GM12864 (cell line): ENCODE data around the gene PSMB2.
"Not testable (repeated sequence)": the region's sequence is repeated elsewhere in the genome, so short reads cannot be mapped to it uniquely, and the experiment has no call there.

Experiments
- DNase-seq: peaks from one replicate; pipeline ENCODE4 v3.0.0-alpha.2; 2011; ENCODE audit warnings: low read depth
- H3K4me3 ChIP-seq: 2 replicates; pipeline ENCODE4 v1.5.1; 2011; ENCODE audit warnings: mild to moderate bottlenecking, low read depth, low read length, control low read depth
- TF ChIP-seq, protein P1 (sequence below): IDR thresholded peaks from 2 replicates; pipeline ENCODE4 v1.5.1; 2011; ENCODE audit warnings: low read depth, mild to moderate bottlenecking, moderate library complexity, low read length, control low read depth, inconsistent platforms; ENCODE audit errors: missing control alignments

The PSMB2 gene

DNA sequence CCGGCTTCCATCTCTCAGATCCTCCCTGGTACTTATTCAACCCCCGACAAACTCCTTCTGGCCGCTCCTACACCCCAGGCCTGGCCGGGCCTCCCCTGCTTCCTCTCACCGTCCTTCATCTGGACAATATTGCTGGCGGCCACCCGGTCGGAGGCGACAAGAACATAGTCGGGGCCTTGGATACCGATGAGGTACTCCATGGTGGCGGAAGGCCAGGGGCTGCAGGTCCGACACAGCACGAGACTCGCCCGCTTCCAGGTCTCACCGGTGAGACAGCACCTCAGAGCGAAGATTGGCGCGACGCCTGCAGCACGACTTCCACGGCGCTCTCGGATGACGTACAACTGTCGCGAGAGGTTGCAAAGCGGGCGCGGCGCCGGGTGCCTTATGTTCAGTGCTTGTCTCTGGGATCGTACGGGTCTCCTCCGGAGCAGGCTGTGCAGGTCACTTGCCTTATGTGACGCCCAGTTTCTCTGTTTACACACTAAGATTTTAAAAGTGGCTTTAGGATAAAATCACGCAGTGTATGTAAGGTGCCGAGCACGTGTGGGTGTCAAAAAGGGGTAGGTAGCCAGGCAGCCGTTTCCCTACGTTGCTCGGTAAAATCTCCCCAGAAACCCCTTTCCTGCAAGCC, at the start of gene PSMB2:
PSMB2 (minus strand) TSS at position 294 of the 634 bp plus-strand sequence; CDS start at position 200, 94 bp downstream.
- TF ChIP-seq, protein P1, sequence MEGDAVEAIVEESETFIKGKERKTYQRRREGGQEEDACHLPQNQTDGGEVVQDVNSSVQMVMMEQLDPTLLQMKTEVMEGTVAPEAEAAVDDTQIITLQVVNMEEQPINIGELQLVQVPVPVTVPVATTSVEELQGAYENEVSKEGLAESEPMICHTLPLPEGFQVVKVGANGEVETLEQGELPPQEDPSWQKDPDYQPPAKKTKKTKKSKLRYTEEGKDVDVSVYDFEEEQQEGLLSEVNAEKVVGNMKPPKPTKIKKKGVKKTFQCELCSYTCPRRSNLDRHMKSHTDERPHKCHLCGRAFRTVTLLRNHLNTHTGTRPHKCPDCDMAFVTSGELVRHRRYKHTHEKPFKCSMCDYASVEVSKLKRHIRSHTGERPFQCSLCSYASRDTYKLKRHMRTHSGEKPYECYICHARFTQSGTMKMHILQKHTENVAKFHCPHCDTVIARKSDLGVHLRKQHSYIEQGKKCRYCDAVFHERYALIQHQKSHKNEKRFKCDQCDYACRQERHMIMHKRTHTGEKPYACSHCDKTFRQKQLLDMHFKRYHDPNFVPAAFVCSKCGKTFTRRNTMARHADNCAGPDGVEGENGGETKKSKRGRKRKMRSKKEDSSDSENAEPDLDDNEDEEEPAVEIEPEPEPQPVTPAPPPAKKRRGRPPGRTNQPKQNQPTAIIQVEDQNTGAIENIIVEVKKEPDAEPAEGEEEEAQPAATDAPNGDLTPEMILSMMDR = no peak
- peak; percentile 92 for DNase-seq
- peak within 1 kb of the TSS; percentile 82 for H3K4me3 ChIP-seq

DNA sequence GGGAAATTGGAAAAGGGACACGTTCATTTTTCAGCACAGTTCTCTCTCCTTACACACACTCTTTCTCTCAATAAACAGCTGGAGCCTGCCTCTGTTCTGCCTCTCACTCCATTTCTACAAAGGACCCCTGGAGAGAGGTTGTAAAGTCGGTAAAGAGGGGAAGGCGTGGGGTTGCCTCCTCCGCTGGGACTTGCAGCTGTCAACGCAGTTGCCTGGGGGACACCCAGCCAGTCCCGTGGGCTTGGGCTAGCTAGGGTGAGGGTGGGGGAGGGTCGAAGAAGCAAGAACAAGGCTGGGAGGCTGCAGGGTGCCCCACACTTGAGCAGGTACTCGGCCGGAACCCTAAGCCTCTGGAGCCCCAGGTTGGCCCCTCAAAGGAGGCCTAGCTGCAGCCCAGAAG, 49.8 kb upstream of the PSMB2 start:
- TF ChIP-seq, protein P1 = no peak
- no peak for DNase-seq
- H3K4me3 ChIP-seq = no peak overlapping the region

DNA sequence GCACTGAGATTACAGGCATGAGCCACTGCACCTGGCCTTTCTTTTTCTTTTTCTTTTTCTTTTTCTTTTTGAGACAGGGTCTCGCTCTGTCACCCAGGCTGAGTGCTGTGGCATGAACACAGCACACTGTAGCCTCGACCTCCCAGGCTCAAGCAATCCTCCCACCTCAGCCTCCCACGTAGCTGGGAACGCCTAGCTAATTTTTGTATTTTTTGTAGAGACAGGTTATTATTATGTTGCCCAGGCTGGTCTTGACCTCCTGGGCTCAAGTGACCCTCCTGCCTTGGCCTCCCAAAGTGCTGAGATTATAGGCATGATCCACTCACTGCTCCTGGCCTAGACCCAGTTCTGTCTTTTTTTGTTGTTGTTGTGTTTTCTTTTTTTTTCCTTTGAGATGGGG, 48.8 kb upstream of the PSMB2 start:
- DNase-seq, H3K4me3 ChIP-seq: not testable (repeated sequence)

DNA sequence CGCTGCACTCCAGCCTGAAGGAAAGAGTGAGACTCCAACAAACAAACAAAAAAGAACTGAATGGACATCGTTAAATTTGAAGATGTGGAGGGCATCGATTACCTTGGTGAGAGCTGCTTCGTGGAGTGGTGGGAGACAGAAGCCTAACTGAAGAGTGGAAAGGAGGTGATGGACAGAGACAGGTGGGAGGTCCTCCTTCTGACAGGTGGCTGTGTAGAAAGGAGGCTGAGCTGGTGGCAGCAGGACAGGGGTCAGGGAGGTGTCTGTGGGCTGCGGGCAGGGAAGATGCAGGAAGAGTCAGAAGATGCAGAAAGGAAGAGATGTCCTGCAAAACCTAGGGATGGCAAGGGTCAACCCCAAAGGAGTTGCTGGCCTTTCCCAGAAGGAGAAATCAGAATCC, 46.8 kb upstream of the PSMB2 start:
- DNase-seq = no peak
- H3K4me3 ChIP-seq = no peak overlapping the region
- TF ChIP-seq, protein P1 = no peak

DNA sequence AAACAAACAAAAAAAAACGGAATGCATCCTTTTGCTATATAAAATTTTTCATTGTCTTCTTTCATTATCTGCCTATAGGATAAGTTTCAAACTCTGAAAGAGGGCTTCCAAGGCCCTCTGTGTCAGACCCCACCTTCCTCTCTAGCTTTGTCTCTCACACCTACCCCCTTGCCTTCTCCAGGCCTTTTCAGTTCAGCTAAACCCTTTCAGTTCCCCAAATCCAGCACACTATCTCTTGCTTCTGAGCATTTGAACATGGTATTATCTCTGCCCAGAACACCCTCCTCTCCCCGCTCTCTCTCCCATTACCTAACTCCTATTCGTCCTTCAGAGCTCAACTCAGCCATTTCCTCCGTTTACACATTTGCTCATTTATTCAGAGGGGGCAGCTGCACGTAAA, 41.7 kb upstream of the PSMB2 start:
- DNase-seq = no peak
- TF ChIP-seq, protein P1 = no peak
- no peak overlapping the region for H3K4me3 ChIP-seq

DNA sequence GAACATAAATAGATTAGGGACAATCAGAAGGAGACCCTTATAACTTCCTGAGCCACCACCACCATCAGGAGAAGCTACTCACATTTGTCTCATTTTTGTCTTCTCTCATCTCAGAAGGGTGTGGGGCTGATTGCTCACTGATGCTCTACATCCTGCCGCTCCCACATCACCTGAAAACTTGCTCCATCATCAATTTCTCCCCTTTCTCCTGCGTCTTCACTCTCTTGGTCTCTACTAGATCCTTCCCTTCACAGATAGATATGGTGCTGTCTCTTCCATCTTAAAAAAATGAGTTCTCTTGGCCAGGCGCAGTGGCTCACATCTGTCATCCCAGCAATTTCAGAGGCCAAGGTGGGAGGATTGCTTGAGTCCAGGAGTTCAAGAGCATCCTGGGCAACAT, 38.9 kb upstream of the PSMB2 start:
- TF ChIP-seq, protein P1 = no peak

DNA sequence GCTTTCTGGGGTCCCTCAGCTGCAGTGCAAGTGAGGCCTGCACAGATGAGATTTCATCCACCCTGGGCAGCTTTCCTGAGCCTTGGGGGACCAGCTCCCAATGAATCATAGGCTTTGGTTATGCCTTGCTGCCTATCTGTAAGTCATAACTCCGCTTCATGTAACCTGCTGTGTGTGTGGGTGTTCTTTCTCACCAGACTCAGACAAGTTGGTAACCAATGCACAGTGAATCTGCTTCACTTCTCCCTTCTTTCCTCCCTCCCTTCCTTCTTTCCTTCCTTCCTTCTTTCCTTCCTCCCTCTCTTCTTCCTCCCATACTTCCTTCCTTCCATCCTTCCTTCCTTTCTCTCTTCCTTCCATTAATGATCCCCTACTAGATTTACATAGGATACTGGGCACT, 34.4 kb upstream of the PSMB2 start:
- H3K4me3 ChIP-seq = no peak overlapping the region
- DNase-seq = no peak
- TF ChIP-seq, protein P1 = no peak

More for the DNA sequence above, 38.9 kb upstream of the PSMB2 start:
- no peak for DNase-seq
- no peak overlapping the region for H3K4me3 ChIP-seq
